Mesothelial cell of epicardium (in vitro differentiated cells): Measurements from ENCODE around the gene TDP1. TPM values are rescaled to one million over a fixed set of nuclear protein-coding genes. Genes with fewer than 3 reads are reported as not detected.

ENCODE experiments used
- DNase-seq, 2 experiments: peaks; one replicate each; pipeline ENCODE4 v3.0.0; 2021; ENCODE audit warnings: low spot score in 2 of 2; ENCODE audit not compliant: unreplicated experiment in 2 of 2
- H3K27ac Mint-ChIP-seq: 2 replicates; pipeline ENCODE4 v1.8.0; 2021; ENCODE audit warnings: mixed read lengths
- H3K27me3 Mint-ChIP-seq: 2 replicates; pipeline ENCODE4 v1.8.0; 2021; ENCODE audit warnings: low read depth, mixed read lengths
- H3K36me3 Mint-ChIP-seq: 2 replicates; pipeline ENCODE4 v1.8.0; 2021; ENCODE audit warnings: mixed read lengths
- H3K4me1 Mint-ChIP-seq: 2 replicates; pipeline ENCODE4 v1.8.0; 2021; ENCODE audit warnings: mixed read lengths
- H3K4me3 Mint-ChIP-seq: 2 replicates; pipeline ENCODE4 v1.8.0; 2021; ENCODE audit warnings: mild to moderate bottlenecking, moderate library complexity, mixed read lengths
- H3K9me3 Mint-ChIP-seq: 2 replicates; pipeline ENCODE4 v1.8.0; 2021; ENCODE audit warnings: mixed read lengths
- total RNA-seq: library from RNA; stranded (reverse); gene quantifications from 3 replicates; pipeline ENCODE4 v1.2.1, GENCODE V29; 2021
- TF ChIP-seq, protein P1 (sequence below): fragments of 200-600 bp; sonication (generic); IDR thresholded peaks from one replicate; pipeline ENCODE4 v1.5.0; 2021; ENCODE audit warnings: antibody characterized with exemption; ENCODE audit not compliant: unreplicated experiment

TDP1 gene
- total RNA-seq, 1 donor from 2014 or later = 30.6 TPM

DNA sequence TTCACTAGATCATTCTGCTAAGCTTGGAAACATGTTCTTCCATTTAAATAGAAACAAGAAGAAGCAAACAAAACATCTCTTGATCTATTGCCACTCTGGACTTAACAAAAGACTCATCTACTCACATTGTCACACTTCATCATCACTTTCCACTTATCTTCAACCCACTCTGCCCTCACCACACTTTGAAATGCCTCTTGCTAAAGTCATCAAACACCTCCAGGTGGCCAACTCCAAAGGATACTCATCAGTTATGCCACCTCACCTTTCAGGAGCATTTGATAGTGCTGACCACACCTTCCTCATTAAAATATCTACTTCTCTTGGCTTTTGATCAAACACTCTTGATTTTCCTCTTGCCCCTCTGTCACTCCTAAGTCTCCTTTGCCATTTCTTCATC, 8.4 kb upstream of the TDP1 start:
- peaks cover 24% of the 10 kb centered on the region for H3K36me3 Mint-ChIP-seq
- H3K4me3 Mint-ChIP-seq = no peak overlapping the region
- H3K27ac Mint-ChIP-seq = no peak overlapping the region
- TF ChIP-seq, protein P1, sequence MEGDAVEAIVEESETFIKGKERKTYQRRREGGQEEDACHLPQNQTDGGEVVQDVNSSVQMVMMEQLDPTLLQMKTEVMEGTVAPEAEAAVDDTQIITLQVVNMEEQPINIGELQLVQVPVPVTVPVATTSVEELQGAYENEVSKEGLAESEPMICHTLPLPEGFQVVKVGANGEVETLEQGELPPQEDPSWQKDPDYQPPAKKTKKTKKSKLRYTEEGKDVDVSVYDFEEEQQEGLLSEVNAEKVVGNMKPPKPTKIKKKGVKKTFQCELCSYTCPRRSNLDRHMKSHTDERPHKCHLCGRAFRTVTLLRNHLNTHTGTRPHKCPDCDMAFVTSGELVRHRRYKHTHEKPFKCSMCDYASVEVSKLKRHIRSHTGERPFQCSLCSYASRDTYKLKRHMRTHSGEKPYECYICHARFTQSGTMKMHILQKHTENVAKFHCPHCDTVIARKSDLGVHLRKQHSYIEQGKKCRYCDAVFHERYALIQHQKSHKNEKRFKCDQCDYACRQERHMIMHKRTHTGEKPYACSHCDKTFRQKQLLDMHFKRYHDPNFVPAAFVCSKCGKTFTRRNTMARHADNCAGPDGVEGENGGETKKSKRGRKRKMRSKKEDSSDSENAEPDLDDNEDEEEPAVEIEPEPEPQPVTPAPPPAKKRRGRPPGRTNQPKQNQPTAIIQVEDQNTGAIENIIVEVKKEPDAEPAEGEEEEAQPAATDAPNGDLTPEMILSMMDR = no peak
- no peaks in the 10 kb centered on the region for H3K4me1 Mint-ChIP-seq
- no peak for DNase-seq
- peaks cover 6% of the 10 kb centered on the region for H3K9me3 Mint-ChIP-seq
- no peaks in the 10 kb centered on the region for H3K27me3 Mint-ChIP-seq

DNA sequence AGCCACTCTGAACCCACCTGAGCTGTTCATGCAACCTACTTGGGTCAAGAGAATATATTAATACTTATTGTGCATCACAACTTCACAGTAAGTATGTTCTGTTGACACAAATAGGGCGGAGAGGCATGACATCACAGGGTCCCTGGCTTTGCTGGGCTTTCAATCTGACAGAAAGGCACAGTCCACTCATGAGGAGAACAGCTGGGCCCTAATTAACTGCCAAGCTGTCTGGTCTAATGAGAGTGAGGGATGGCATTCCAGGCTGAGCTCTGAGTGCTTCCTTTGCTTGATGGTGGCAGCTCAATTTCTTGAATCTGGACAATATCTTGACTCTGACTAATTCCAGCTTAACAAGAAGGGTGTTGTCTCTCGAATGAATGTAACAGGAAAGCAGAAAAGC, 3.2 kb upstream of the TDP1 start:
- DNase-seq = no peak
- TF ChIP-seq, protein P1 = no peak
- Mint-ChIP-seq H3K27me3 (no peaks in the 10 kb centered on the region), H3K27ac (no peak overlapping the region), H3K4me1 (peaks cover 27% of the 10 kb centered on the region), H3K36me3 (peaks cover 20% of the 10 kb centered on the region), H3K4me3 (no peak overlapping the region), H3K9me3 (peaks cover 6% of the 10 kb centered on the region)

DNA sequence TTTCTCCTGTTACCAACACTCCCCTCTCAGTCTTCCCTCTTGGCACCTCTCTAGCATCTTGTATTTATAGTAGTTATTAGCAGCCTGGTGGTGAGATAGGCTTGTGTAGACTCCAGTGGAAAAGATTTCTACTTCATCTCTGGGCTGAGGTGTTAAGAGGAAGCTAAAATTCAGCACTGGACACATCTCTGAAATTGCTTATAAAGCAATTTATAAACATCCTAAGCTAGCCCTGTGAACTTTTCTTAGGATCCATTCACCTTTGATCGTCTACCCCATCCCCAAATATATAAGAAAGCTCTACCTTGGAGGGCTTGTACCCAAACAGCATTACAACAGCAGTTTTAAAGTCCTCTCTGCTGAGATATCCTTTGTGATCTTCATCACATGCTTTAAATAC, 2.1 kb upstream of the TDP1 start:
- H3K36me3 Mint-ChIP-seq = peaks cover 15% of the 10 kb centered on the region
- H3K27ac Mint-ChIP-seq = peak overlapping the region; percentile 99
- no peak for DNase-seq
- peaks cover 30% of the 10 kb centered on the region for H3K4me1 Mint-ChIP-seq
- TF ChIP-seq, protein P1 = no peak
- peak overlapping the region; percentile 98 for H3K4me3 Mint-ChIP-seq
- H3K9me3 Mint-ChIP-seq = peaks cover 2% of the 10 kb centered on the region
- H3K27me3 Mint-ChIP-seq = no peaks in the 10 kb centered on the region

GRCh38 chr14:89954070-89955021, 1.4 kb upstream of the TDP1 start, which contains the start of gene EFCAB11:
EFCAB11 (minus strand) TSS chr14:89954730; CDS start chr14:89954660, 70 bp downstream.
- peak; percentile 90 to 96 for DNase-seq
- Mint-ChIP-seq H3K36me3 (peaks cover 14% of the 10 kb centered on the region), H3K27ac (peak within 1 kb of the TSS; percentile 99)

GRCh38 chr14:89955022-89955744, 544 bp upstream of the TDP1 start:
- peak overlapping the region; percentile 99 for H3K27ac Mint-ChIP-seq
- H3K4me3 Mint-ChIP-seq = peak overlapping the region; percentile 98
- H3K4me1 Mint-ChIP-seq = peaks cover 30% of the 10 kb centered on the region
- H3K36me3 Mint-ChIP-seq = peaks cover 9% of the 10 kb centered on the region
- TF ChIP-seq, protein P1 = no peak
- DNase-seq = no peak
- no peaks in the 10 kb centered on the region for H3K9me3 Mint-ChIP-seq
- H3K27me3 Mint-ChIP-seq = no peaks in the 10 kb centered on the region

More at GRCh38 chr14:89954070-89955021, 1.4 kb upstream of the TDP1 start, which contains the start of gene EFCAB11:
- Mint-ChIP-seq H3K27me3 (no peaks in the 10 kb centered on the region), H3K4me3 (peak within 1 kb of the TSS; percentile 98), H3K9me3 (no peaks in the 10 kb centered on the region), H3K4me1 (peaks cover 30% of the 10 kb centered on the region)
- TF ChIP-seq, protein P1 = peak; percentile 21
